ENCODE results near the gene ZNF768.

ZNF768 gene

DNA sequence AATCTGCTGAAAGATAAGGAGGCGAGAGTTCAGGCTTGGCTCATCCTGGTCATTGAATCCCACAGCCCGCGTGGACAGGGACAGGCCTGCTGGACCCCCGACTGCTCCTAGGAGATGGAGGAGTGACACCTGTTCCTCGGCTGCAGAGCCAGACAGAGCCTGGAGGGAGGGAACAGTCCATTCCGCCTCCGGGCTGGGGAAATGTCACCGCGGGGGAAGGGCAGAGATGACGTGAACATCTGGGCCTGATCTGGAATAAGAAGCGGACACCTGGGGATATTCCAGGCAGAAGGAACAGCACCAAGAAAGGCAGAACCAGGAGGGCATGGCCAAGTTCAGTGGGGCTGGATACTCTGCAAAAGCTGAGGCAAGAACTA is 6.8 kb upstream of the ZNF768 start:
- no peak overlapping the region for H3K4me3 ChIP-seq (ENCODE audit: low read depth, low read length)

DNA sequence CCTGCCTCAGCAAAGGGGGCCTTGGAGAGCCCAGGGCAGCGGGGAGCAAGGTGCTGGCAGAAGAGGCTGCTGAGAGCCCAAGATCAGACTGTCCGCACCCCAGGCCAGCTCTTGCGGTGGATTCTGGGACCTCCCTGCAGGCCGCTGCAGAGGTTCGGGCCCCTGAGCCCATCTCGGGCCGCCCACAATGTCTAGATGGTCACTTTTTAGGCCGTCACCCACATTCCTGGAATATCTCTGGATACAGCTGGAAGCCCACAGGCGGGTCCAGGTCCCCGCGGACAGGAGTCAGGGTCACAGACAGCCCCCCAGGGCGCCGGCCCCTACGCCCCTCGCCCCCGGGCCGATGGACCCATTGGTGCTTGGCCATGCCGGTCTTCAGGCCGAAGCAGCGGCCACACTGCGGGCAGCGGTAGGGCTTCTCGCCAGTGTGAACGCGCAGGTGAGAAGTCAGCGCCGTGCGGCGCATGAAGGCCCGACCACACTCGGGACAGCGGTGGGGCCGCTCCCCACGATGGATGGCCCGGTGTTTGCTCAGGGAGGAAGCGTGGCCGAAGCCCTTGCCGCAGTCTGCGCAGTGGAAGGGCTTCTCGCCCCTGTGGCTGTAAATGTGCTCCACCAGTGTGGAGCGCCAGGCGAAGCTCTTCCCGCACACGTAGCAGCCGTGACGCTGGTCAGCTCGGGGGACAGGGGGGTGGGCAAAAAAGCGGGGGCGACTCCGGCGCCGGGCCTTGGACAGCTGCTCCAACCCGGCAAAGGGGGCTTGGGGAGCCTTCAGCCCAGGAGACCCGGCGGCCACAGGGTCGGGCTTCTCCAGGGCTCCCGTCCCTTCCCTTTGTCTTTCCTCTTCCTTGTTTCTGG is 6.1 kb upstream of the ZNF768 start:
- no CpG with 5 or more reads among the region's 57 CpGs for WGBS (ENCODE audit: extremely low coverage, insufficient coverage, insufficient read length)
- Histone ChIP-seq H4K12ac (ENCODE audit: low read depth, low read length) (no peak overlapping the region), H3K14ac (ENCODE audit: low read length) (no peak overlapping the region)

More for the DNA sequence above, 6.8 kb upstream of the ZNF768 start:
- DNase-seq = peak; percentile 53 to 66
- Histone ChIP-seq H3K4me1 (ENCODE audit: control insufficient read depth in 1 of 2, insufficient read depth in 2 of 2, low read length in 2 of 2) (peaks cover 9 to 24% of the 10 kb centered on the region in 2 experiments), H3K9ac (ENCODE audit: low read length) (no peak overlapping the region), H3K18ac (ENCODE audit: low read length) (no peak overlapping the region), H2AK5ac (ENCODE audit: low read length) (no peak overlapping the region), H2BK5ac (ENCODE audit: low read depth, low read length, poor library complexity) (no peak overlapping the region), H3K79me1 (ENCODE audit: low read length) (peaks cover 18% of the 10 kb centered on the region), H3K4ac (ENCODE audit: low read depth, low read length) (no peak overlapping the region), H3K27ac (ENCODE audit: low read depth, low read length) (no peak overlapping the region), H3K9me3 (ENCODE audit: insufficient read depth, low read depth, low read length) (no peaks in the 10 kb centered on the region), H3K27me3 (ENCODE audit: insufficient read depth, low read length) (no peaks in the 10 kb centered on the region), H3K23ac (ENCODE audit: low read length) (no peak overlapping the region), H2BK12ac (ENCODE audit: low read length) (no peak overlapping the region), H3K4me2 (ENCODE audit: low read length) (no peak overlapping the region), H2BK120ac (ENCODE audit: insufficient read depth, low read length, poor library complexity) (no peak overlapping the region), H4K8ac (ENCODE audit: low read depth, low read length) (no peak overlapping the region), H3K79me2 (ENCODE audit: control insufficient read depth, insufficient read depth, low read length, poor library complexity) (peaks cover 9% of the 10 kb centered on the region), H4K91ac (ENCODE audit: low read depth, low read length) (no peak overlapping the region), H4K12ac (ENCODE audit: low read depth, low read length) (no peak overlapping the region), H2AFZ (ENCODE audit: insufficient read depth, low read length, poor library complexity) (no peak overlapping the region), H3K36me3 (ENCODE audit: control insufficient read depth in 1 of 2, insufficient read depth in 2 of 2, low read length in 2 of 2) (peaks cover 11 to 13% of the 10 kb centered on the region in 2 experiments), H3K14ac (ENCODE audit: low read length) (no peak overlapping the region)
- WGBS (ENCODE audit: extremely low coverage, insufficient coverage, insufficient read length) = no CpG with 5 or more reads among the region's 11 CpGs

DNA sequence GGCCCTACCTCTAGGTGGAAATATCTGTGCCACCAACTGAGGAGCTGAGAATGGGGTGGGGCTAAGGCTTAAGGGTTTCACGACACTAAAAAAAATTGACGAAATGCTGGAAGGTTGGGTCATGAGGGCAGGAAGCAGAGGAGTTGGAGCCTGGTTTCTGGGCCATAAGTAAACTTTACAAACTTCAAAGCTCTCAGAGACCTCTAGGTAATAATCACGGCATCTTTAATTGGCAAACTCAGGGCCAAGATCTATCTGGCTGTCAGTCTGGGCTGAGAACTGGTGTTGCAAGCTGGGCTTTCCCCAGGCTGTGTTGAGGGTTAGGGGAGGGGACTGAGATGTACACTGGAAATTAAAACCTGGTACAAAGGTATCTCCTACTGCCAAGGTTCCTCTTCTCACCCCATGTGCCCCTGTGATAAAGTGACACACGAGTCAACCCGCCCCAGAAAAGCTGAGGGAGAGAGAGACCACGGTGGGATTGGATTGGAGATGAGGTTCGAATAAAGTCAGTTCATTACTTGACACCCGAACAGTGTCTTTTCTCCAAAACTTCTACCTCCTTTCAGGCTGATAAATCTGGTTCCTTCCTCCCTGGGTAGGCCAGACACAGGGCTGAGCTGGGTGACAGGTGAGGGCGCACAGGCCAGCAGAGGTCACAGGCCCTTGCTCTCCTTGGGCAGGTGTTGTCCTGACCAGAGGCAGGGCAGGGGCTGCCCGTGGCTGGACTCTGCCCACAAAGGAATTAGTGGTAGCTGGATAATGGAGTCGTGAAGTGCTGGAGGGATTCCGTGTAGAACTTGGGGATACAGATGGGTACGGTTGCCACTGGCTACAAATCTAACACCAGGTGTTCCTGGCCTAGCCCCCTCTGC is 4.0 kb upstream of the ZNF768 start:
- Histone ChIP-seq H3K4me1 (ENCODE audit: control insufficient read depth in 1 of 2, insufficient read depth in 2 of 2, low read length in 2 of 2) (peaks cover 6 to 26% of the 10 kb centered on the region in 2 experiments), H3K27me3 (ENCODE audit: insufficient read depth, low read length) (no peaks in the 10 kb centered on the region), H2AK5ac (ENCODE audit: low read length) (no peak overlapping the region), H2AFZ (ENCODE audit: insufficient read depth, low read length, poor library complexity) (no peak overlapping the region), H3K27ac (ENCODE audit: low read depth, low read length) (no peak overlapping the region), H4K8ac (ENCODE audit: low read depth, low read length) (no peak overlapping the region), H3K14ac (ENCODE audit: low read length) (no peak overlapping the region), H2BK5ac (ENCODE audit: low read depth, low read length, poor library complexity) (no peak overlapping the region), H3K4ac (ENCODE audit: low read depth, low read length) (no peak overlapping the region), H3K79me2 (ENCODE audit: control insufficient read depth, insufficient read depth, low read length, poor library complexity) (peaks cover 15% of the 10 kb centered on the region), H3K36me3 (ENCODE audit: control insufficient read depth in 1 of 2, insufficient read depth in 2 of 2, low read length in 2 of 2) (peaks cover 11 to 13% of the 10 kb centered on the region in 2 experiments), H4K12ac (ENCODE audit: low read depth, low read length) (no peak overlapping the region), H3K23ac (ENCODE audit: low read length) (no peak overlapping the region), H3K9me3 (ENCODE audit: insufficient read depth, low read depth, low read length) (no peaks in the 10 kb centered on the region), H3K79me1 (ENCODE audit: low read length) (peaks cover 26% of the 10 kb centered on the region), H3K9ac (ENCODE audit: low read length) (peak overlapping the region; percentile 23), H3K4me3 (ENCODE audit: low read depth, low read length) (no peak overlapping the region), H3K4me2 (ENCODE audit: low read length) (no peak overlapping the region), H2BK120ac (ENCODE audit: insufficient read depth, low read length, poor library complexity) (no peak overlapping the region), H3K18ac (ENCODE audit: low read length) (no peak overlapping the region), H4K91ac (ENCODE audit: low read depth, low read length) (no peak overlapping the region), H2BK12ac (ENCODE audit: low read length) (no peak overlapping the region)
- WGBS (ENCODE audit: extremely low coverage, insufficient coverage, insufficient read length) = no CpG with 5 or more reads among the region's 13 CpGs
- DNase-seq = peak; percentile 27 to 38

More for the DNA sequence above, 6.1 kb upstream of the ZNF768 start:
- Histone ChIP-seq H3K4me3 (ENCODE audit: low read depth, low read length) (no peak overlapping the region), H2AFZ (ENCODE audit: insufficient read depth, low read length, poor library complexity) (no peak overlapping the region), H3K27ac (ENCODE audit: low read depth, low read length) (no peak overlapping the region), H3K23ac (ENCODE audit: low read length) (no peak overlapping the region), H2BK5ac (ENCODE audit: low read depth, low read length, poor library complexity) (no peak overlapping the region), H3K9ac (ENCODE audit: low read length) (no peak overlapping the region), H4K8ac (ENCODE audit: low read depth, low read length) (no peak overlapping the region), H3K79me1 (ENCODE audit: low read length) (peaks cover 20% of the 10 kb centered on the region), H3K36me3 (ENCODE audit: control insufficient read depth in 1 of 2, insufficient read depth in 2 of 2, low read length in 2 of 2) (peaks cover 11 to 13% of the 10 kb centered on the region in 2 experiments), H2BK120ac (ENCODE audit: insufficient read depth, low read length, poor library complexity) (no peak overlapping the region), H3K4me2 (ENCODE audit: low read length) (no peak overlapping the region), H2BK12ac (ENCODE audit: low read length) (no peak overlapping the region), H3K9me3 (ENCODE audit: insufficient read depth, low read depth, low read length) (no peaks in the 10 kb centered on the region), H3K4ac (ENCODE audit: low read depth, low read length) (no peak overlapping the region), H2AK5ac (ENCODE audit: low read length) (no peak overlapping the region), H3K18ac (ENCODE audit: low read length) (peak overlapping the region; percentile 42), H4K91ac (ENCODE audit: low read depth, low read length) (no peak overlapping the region), H3K79me2 (ENCODE audit: control insufficient read depth, insufficient read depth, low read length, poor library complexity) (peaks cover 9% of the 10 kb centered on the region), H3K27me3 (ENCODE audit: insufficient read depth, low read length) (no peaks in the 10 kb centered on the region), H3K4me1 (ENCODE audit: control insufficient read depth in 1 of 2, insufficient read depth in 2 of 2, low read length in 2 of 2) (peaks cover 9 to 28% of the 10 kb centered on the region in 2 experiments)
- DNase-seq = no peak

DNA sequence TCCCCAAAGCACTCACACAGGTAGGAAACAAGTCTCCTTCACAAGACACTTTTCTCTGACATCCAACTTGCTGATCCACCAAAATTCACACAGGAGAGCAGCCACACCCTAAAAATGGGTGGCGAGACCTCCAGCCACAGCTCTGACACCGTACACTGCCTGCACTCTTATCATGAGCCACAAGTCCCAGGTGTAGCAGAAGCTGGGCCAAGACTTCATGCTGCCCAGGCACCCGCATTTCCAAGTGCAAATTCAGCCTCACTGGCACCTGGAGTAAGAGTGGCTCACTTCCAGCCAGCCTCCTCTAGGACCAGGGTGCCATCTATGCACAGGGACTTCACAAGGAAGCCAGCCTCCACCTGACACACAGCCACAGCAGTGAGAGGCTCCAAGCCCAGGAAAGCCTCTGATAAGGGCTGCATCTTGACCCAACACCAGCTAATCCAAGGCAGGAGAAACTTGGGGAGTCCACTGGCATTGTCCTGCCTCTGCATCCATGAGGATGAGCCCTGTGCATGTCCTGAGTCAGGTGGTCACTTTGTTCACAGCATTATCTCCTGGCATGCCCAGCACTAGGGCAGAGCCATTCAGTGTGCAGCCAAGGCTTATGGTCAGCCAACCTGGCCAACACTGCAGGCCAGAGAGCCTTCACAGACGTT is 2.6 kb upstream of the ZNF768 start:
- no CpG with 5 or more reads among the region's 4 CpGs for WGBS (ENCODE audit: extremely low coverage, insufficient coverage, insufficient read length)
- no peak overlapping the region for H3K23ac ChIP-seq (ENCODE audit: low read length)
- H3K27me3 ChIP-seq (ENCODE audit: insufficient read depth, low read length) = no peaks in the 10 kb centered on the region
- no peak overlapping the region for H2BK12ac ChIP-seq (ENCODE audit: low read length)
- DNase-seq = no peak
- no peak overlapping the region for H2BK120ac ChIP-seq (ENCODE audit: insufficient read depth, low read length, poor library complexity)
- peaks cover 1% of the 10 kb centered on the region for H3K9me3 ChIP-seq (ENCODE audit: insufficient read depth, low read depth, low read length)
- no peak overlapping the region for H4K91ac ChIP-seq (ENCODE audit: low read depth, low read length)
- H3K27ac ChIP-seq (ENCODE audit: low read depth, low read length) = no peak overlapping the region
- no peak overlapping the region for H2BK5ac ChIP-seq (ENCODE audit: low read depth, low read length, poor library complexity)
- H3K4me2 ChIP-seq (ENCODE audit: low read length) = no peak overlapping the region
- H3K4ac ChIP-seq (ENCODE audit: low read depth, low read length) = no peak overlapping the region
- no peak overlapping the region for H4K12ac ChIP-seq (ENCODE audit: low read depth, low read length)
- no peak overlapping the region for H3K18ac ChIP-seq (ENCODE audit: low read length)
- H3K9ac ChIP-seq (ENCODE audit: low read length) = no peak overlapping the region
- H3K4me1 ChIP-seq (ENCODE audit: control insufficient read depth in 1 of 2, insufficient read depth in 2 of 2, low read length in 2 of 2) = peaks cover 6 to 24% of the 10 kb centered on the region in 2 experiments
- H2AFZ ChIP-seq (ENCODE audit: insufficient read depth, low read length, poor library complexity) = no peak overlapping the region
- no peak overlapping the region for H2AK5ac ChIP-seq (ENCODE audit: low read length)
- H3K79me1 ChIP-seq (ENCODE audit: low read length) = peaks cover 13% of the 10 kb centered on the region
- peaks cover 6% of the 10 kb centered on the region for H3K79me2 ChIP-seq (ENCODE audit: control insufficient read depth, insufficient read depth, low read length, poor library complexity)
- peaks cover 22 to 25% of the 10 kb centered on the region in 2 experiments for H3K36me3 ChIP-seq (ENCODE audit: control insufficient read depth in 1 of 2, insufficient read depth in 2 of 2, low read length in 2 of 2)
- no peak overlapping the region for H4K8ac ChIP-seq (ENCODE audit: low read depth, low read length)
- H3K14ac ChIP-seq (ENCODE audit: low read length) = no peak overlapping the region
- no peak overlapping the region for H3K4me3 ChIP-seq (ENCODE audit: low read depth, low read length)
